HG03354 (cell line): Measurements from ENCODE around the gene KDM1A.

Experiments used
- ATAC-seq: cut with Tn5 transposase; IDR thresholded peaks from one replicate; pipeline ENCODE4 v1.9.1; 2021; ENCODE audit warnings: mild to moderate bottlenecking; ENCODE audit not compliant: unreplicated experiment, poor library complexity, severe bottlenecking

KDM1A gene

DNA sequence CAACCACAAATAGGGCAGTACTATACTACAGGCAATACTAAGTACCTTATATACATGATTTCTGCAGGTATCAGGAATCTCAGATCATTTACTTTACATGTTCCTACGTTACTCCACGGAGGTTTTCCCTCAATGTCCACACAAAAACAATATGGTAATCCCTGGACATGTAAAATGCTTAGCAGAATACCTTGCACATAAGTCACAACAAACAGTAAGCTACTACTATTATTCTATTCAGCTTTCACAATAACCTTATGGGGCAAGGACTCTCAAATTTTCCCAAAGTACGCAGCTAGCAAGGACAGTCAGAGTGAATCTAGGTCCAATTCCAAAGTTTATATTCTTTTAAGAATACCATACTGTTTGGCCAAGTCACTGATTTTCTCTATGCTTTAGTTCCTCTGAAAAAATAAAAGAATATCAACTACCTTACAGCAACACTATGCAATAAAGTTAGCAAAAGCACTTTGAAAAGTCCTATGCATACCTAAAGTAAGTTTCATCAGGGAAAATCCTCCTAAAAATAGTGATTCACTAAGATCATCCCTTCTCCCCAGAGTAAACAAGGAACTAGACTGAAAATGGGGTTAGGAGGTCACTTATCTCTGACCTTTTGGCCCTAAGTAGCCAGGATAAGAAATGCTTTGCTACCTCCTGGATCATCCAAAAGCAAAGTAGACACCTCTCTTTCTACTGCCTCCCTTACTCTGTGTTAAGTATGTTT lies 82.0 kb downstream of the KDM1A start:
- ATAC-seq: no peak

DNA sequence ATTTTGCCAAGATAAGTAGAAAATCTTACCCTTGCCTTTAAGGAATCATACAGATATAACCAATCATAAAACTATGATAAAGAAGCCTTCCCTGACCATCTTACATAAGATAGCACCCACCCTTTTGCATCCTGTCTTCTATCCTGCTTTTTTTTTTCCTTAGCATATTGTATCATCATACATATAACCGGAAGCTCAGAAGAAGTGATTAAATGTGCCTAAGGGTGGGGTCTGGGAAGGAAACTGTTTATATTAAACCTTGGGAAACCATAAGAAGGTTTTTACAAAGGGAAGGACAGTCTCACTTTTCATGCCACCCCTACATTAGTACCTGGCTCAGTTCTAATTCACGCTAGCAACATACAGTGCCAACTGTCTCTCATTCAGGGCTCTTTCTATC lies 82.6 kb downstream of the KDM1A start:
- no peak for ATAC-seq

GRCh38 chr1:23102289-23102688 lies 83.0 kb downstream of the KDM1A start:
- no peak for ATAC-seq

DNA sequence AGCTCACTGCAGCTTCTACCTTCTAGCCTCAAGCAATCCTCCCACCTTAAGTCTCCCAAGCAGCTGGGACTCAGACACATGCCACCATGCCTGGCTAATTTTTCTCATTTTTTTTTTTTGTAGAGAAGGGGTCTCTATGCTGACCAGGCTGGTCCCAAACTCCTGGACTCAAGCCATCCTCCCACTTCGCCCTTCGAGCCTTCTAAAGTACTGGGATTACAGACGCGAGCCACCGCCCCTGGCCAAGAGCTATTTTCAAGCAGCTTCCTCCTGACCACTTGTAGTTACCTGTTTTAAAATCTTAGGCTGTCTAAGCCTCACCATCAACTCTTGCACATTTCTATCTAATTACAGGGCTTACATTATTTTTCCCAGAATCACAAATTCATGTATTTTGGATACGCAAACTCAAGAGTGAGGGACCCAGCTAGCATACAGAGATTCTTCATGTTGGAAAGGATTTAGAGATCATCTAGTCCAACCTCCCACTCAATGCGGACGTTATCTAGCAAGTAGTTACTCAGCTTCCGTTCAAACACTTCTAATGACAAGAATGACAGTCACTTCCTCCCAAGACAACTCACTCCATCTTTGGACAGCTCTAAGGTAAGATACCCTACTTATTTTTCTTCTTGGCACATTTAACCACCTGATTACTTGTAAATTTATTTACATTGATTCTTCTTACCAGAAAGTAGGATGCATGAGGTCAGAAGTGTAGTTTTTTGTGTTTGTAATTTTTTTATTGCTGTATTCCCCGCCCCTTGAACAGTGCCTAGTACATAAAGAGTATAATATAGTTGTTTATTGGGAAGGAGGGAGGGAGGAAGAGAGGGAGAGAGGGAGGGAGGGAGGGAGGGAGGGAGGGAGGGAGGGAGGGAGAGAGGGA lies 84.0 kb downstream of the KDM1A start:
- ATAC-seq: no peak

- ATAC-seq: no peak
These were observed 89.8 kb downstream of the KDM1A start for GRCh38 chr1:23108918-23109533.

- ATAC-seq: no peak
These were observed 91.1 kb downstream of the KDM1A start for GRCh38 chr1:23110391-23110790.

- no peak for ATAC-seq
These were observed 92.6 kb downstream of the KDM1A start for GRCh38 chr1:23111600-23112535.

- ATAC-seq: no peak
These were observed 95.3 kb downstream of the KDM1A start for GRCh38 chr1:23114424-23115079.

DNA sequence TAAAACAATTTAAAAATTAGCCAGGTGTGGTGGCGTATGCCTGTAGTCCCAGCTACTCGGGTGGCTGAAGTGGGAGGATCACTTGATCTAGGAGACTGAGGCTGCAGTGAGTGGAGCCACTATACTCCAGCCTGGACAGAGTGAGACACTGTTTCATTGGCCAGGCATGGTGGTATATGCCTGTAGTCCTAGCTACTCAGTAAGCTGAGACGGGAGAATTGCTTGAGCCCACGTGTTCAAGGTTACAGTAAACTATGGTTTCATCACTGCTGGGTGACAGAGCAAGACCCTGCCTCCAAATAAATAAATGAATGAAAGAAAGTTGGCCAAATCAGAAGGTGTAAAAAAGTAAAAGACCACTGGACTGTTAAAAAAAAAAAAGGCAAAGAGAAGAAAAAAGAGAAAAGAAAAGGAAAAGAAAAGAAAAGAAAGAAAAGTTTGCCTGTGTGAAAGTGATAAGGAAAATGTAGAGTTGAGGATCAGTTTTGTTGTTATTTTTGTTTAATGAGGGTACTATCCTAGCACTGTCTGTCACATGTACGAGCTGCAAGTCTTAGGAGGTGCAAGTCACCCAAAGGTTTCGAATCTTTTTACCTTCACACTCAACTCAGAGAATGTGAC lies 97.1 kb downstream of the KDM1A start:
- no peak for ATAC-seq

DNA sequence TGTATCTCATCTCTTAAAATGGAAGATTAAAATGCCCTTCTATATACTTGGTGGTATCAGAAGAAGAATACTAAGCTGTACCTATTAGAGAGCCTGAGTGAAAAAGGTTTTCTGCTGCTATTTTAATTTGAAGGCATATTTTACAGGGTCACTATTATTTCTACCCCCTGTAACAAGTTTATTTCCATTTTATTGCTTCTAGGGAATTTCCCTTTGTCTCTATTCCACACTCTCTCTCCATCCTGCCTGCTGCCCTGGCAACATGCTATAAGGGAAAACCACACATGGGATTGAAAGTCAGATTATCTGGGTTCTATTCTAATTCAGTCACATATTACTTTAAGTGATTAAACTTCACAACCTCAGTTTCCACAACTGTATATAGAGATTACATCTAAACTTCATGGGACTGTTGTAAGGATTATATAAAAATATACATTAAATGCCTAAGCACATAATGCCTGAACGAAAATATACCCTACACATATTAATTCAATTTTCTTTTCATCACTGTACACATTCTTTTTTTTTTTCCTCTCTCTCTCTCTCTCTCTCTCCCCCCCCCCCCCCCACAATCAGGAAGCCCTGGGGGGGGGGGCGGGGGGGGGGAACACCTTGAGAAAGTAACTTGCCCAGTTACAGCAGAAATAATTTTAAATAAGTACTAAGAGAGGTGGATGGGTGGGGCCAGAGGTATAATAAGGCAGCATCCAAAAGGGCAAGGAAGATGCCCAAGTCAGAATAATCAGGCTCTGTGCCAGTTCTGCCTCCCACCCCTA lies 97.8 kb downstream of the KDM1A start:
- ATAC-seq: no peak

DNA sequence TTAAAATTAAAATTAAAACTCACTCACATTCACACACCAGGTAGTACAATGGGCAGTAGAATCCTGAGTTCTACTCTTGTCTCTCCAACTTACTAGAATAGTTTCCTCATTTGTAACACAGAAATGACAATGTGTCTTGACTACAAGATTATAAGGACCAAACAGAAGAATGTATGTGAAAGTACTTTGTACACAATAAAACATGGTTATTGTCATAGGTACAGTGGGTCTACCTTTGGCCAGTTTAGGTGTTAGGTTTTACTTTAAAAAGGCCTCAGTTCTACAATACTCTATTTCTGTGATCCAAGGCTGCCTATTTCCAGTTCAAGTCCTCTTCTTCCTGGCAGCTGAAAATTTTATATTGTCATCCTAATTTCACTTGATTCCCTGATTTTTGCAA lies 99.1 kb downstream of the KDM1A start:
- ATAC-seq: no peak

DNA sequence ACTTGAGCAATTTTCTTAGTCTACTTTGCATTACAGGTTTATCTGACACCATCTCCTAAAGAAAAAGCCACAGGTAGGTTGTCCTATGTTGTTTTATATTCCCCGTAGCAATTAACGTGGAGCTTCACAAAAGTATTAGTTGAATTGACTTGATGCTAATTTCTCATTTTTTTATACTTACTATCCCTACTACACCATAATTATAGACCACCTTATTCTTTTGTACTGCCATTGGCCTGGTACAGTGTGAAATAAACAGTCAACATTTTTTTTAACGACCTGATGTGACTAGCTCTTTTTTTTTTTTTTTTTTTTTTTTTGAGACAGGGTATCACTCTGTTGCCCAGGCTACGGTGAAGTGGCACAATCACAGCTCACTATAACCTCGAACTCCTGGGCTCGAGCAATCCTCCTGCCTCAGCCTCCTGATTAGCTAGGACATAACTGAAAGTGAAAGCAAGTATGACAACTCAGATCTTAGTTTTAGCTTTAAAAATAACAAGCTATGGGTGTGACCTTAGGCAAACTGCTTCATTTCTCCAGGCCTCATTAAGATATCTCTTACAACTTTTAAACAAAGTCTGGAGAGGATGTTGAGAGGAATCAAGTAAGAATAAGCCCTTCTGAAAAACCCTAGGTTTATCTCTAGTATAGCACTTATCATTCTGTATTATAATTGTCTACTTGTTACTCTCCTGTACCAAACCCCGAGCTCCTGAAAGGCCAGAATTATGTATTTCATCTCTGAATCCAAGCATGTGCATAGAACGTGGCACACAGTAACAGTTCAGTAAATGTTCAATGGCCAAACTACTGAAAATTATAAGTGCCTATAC lies 99.9 kb downstream of the KDM1A start:
- no peak for ATAC-seq

GRCh38 chr1:23120383-23120782 lies 101.1 kb downstream of the KDM1A start:
- ATAC-seq: no peak

DNA sequence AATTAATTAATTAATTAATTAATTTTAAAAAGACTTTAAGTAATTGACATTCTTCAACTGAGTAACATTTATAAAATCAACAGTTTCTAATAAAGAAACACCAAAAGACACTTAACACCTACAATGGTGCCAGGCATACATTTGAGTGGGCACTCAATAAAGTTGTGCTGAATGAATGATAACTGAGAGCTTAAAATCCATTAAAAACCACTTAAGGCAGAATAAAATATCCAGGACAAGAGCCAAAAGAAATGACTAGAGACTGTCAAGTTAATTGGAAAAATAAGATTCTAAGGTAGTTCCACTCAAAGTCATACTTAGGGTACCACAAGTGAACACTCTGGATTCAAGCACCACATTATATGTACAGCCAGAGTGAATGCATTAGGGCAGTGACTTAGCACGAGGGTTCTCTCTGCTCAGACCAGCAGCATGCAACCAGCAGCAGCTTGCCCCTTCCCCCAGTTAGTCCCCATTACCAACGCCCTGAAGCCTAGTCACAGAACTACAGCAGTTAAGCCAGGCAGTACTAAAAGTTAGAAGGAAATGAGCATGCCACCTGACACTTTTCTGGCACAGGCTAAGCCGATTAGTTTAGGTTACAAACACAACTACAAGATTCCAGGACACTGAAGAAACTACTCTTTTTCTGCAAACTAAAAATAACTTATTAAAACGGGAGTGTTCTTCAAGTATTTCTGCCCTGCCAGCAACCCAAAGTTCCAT lies 102.9 kb downstream of the KDM1A start:
- ATAC-seq: no peak

DNA sequence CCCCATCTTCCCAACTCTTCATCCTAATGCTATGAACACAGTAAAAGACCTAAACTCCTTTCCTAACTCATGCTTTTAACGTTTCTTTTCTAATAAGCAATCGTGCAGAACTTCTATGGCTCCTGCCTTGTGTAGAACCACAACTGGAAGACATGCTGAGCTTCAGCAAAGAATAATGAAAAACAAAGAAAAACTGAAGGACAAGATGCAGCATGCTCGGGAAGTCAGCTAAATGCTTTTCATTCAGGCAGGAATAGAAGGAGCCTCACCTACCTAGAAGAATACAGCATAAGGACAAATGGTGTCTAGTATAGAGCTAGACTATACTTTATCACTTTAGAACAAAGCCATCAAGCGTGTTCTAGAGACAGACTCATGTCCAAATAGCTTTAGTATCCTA lies 103.5 kb downstream of the KDM1A start:
- no peak for ATAC-seq

DNA sequence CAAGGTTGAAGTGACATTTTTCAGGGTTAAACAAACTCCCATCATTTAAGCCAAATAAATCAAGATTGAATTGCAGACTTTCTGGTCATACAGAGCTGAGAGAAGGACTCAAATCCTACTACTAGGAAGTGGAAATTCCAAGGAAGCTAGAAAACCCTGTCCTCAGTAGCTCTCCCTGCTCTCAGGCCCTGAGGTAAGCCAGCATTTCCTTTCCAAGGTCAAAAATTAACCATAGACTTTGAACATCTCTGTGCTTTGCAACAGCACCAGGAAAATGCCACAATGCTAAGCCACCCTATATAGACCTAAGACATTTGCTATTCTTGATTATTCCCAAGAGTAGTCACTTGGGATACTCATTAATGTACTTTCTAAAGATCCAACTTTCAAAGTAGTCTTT lies 104.3 kb downstream of the KDM1A start:
- no peak for ATAC-seq
